IMR-90 (cell line): ENCODE measurements around the gene GPR107. TPM values are rescaled to one million over a fixed set of nuclear protein-coding genes. Genes with fewer than 3 reads are reported as not detected.

Source experiments
- ATAC-seq: fragments of 200-7000 bp; cut with Tn5 transposase; 2 replicates; pipeline ENCODE4 v1.9.1; 2020; ENCODE audit warnings: low read depth, mild to moderate bottlenecking, moderate library complexity
- BruUV-seq: library from RNA; stranded (reverse); fragments of 400-500 nt; replicated peaks from 2 replicates; lab custom pipeline; 2021; lab: Mats Ljungman, UMichigan
- CTCF ChIA-PET: fragments of 300-600 bp; formaldehyde crosslinking; extraction: SDS; loops from one replicate; lab custom pipeline; 2021; ENCODE audit warnings: antibody characterized with exemption; lab: Yijun Ruan, JAX
- POLR2A ChIA-PET: fragments of 300-600 bp; sonication (Branson Sonifier 250); formaldehyde crosslinking; loops from one replicate; lab custom pipeline; 2022; ENCODE audit warnings: antibody characterized with exemption; ENCODE audit not compliant: unreplicated experiment; lab: Charles Lee
- DNase-seq: peaks from one replicate; pipeline ENCODE4 v3.0.0; 2013
- H2AFZ ChIP-seq: replicated peaks from 2 replicates; pipeline ENCODE3; 2013; ENCODE audit warnings: low read length, mild to moderate bottlenecking; ENCODE audit not compliant: poor library complexity
- H2AK5ac ChIP-seq: 2 replicates; pipeline ENCODE4 v1.6.1; 2013; ENCODE audit warnings: low read depth, low read length, inconsistent platforms
- H2AK9ac ChIP-seq: replicated peaks from 2 replicates; pipeline ENCODE3; 2013; ENCODE audit warnings: mild to moderate bottlenecking, low read depth, low read length, moderate library complexity; ENCODE audit not compliant: poor library complexity
- H2BK120ac ChIP-seq: 2 replicates; pipeline ENCODE4 v1.6.1; 2013; ENCODE audit warnings: low read depth, low read length, inconsistent platforms
- H2BK15ac ChIP-seq: 3 replicates; pipeline ENCODE4 v1.6.1; 2013; ENCODE audit warnings: low read depth, low read length, inconsistent platforms
- H2BK20ac ChIP-seq: 2 replicates; pipeline ENCODE4 v1.6.1; 2013; ENCODE audit warnings: low read depth, mild to moderate bottlenecking, inconsistent platforms, low read length, moderate library complexity
- H2BK5ac ChIP-seq: 2 replicates; pipeline ENCODE4 v1.6.1; 2013; ENCODE audit warnings: mild to moderate bottlenecking, low read depth, low read length, inconsistent platforms; ENCODE audit not compliant: poor library complexity, severe bottlenecking
- H3K14ac ChIP-seq: replicated peaks from 2 replicates; pipeline ENCODE4 v1.6.1; 2013; ENCODE audit warnings: low read depth, low read length, inconsistent platforms
- H3K18ac ChIP-seq: 2 replicates; pipeline ENCODE4 v1.6.1; 2013; ENCODE audit warnings: low read depth, low read length, control low read depth
- H3K23ac ChIP-seq: 2 replicates; pipeline ENCODE4 v1.6.1; 2013; ENCODE audit warnings: low read depth, low read length, inconsistent platforms
- H3K27ac ChIP-seq: 2 replicates; pipeline ENCODE4 v1.5.1; 2013; ENCODE audit warnings: mild to moderate bottlenecking, control low read depth, low read length; ENCODE audit not compliant: insufficient read depth
- H3K27me3 ChIP-seq: 2 replicates; pipeline ENCODE4 v1.6.1; 2013; ENCODE audit warnings: low read length; ENCODE audit not compliant: control insufficient read depth, insufficient read depth
- H3K36me3 ChIP-seq: 2 replicates; pipeline ENCODE4 v1.6.1; 2013; ENCODE audit warnings: low read length, mixed read lengths; ENCODE audit not compliant: control insufficient read depth, insufficient read depth
- H3K4ac ChIP-seq: 2 replicates; pipeline ENCODE4 v1.6.1; 2013; ENCODE audit warnings: low read depth, low read length, inconsistent platforms
- H3K4me1 ChIP-seq: 2 replicates; pipeline ENCODE4 v1.6.1; 2013; ENCODE audit warnings: low read length, mixed read lengths; ENCODE audit not compliant: control insufficient read depth, insufficient read depth
- H3K4me2 ChIP-seq: 2 replicates; pipeline ENCODE4 v1.6.1; 2013; ENCODE audit warnings: low read depth, mild to moderate bottlenecking, control low read depth, low read length, moderate library complexity
- H3K4me3 ChIP-seq: 2 replicates; pipeline ENCODE4 v1.5.1; 2013; ENCODE audit warnings: low read depth, mild to moderate bottlenecking, control low read depth, low read length, moderate library complexity; ENCODE audit not compliant: insufficient read depth
- H3K56ac ChIP-seq: 2 replicates; pipeline ENCODE4 v1.6.1; 2013; ENCODE audit warnings: low read length, inconsistent platforms; ENCODE audit not compliant: insufficient read depth; ENCODE audit errors: extremely low read depth
- H3K79me1 ChIP-seq, 2 experiments: 2 replicates each; pipeline ENCODE4 v1.6.1; 2013; ENCODE audit warnings: low read length in 2 of 2, inconsistent platforms in 1 of 2, low read depth in 1 of 2
- H3K9ac ChIP-seq: 2 replicates; pipeline ENCODE4 v1.6.1; 2013; ENCODE audit warnings: low read depth, low read length, control low read depth
- H3K9me1 ChIP-seq: 2 replicates; pipeline ENCODE4 v1.6.1; 2013; ENCODE audit warnings: low read length, inconsistent platforms; ENCODE audit not compliant: insufficient read depth
- H3K9me3 ChIP-seq: 2 replicates; pipeline ENCODE4 v1.6.1; 2013; ENCODE audit warnings: low read length; ENCODE audit not compliant: control insufficient read depth, insufficient read depth
- H4K20me1 ChIP-seq: 2 replicates; pipeline ENCODE4 v1.6.1; 2013; ENCODE audit warnings: low read length, inconsistent platforms; ENCODE audit not compliant: insufficient read depth
- H4K5ac ChIP-seq: 2 replicates; pipeline ENCODE4 v1.6.1; 2013; ENCODE audit warnings: mild to moderate bottlenecking, low read depth, low read length, control low read depth
- H4K8ac ChIP-seq, 2 experiments: 2 replicates each; pipeline ENCODE4 v1.6.1; 2013; ENCODE audit warnings: low read depth in 2 of 2, low read length in 2 of 2, control low read depth in 1 of 2, inconsistent platforms in 1 of 2
- H4K91ac ChIP-seq: 2 replicates; pipeline ENCODE4 v1.6.1; 2013; ENCODE audit warnings: low read depth, low read length, inconsistent platforms; ENCODE audit not compliant: insufficient read depth
- BHLHE40 ChIP-seq: fragments of 150-350 bp; IDR thresholded peaks from 2 replicates; pipeline ENCODE4 v1.6.1; 2016; ENCODE audit warnings: mild to moderate bottlenecking, low read depth, low read length
- CHD1 ChIP-seq: IDR thresholded peaks from 2 replicates; pipeline ENCODE4 v1.6.1; 2012; ENCODE audit warnings: low read depth, low read length, improper control_type of control experiment
- MAZ ChIP-seq: IDR thresholded peaks from 2 replicates; pipeline ENCODE4 v1.6.1; 2012; ENCODE audit warnings: low read depth, mild to moderate bottlenecking, low read length, improper control_type of control experiment, moderate library complexity, borderline replicate concordance
- MXI1 ChIP-seq: IDR thresholded peaks from 2 replicates; pipeline ENCODE4 v1.6.1; 2012; ENCODE audit warnings: low read depth, mild to moderate bottlenecking, low read length, moderate library complexity, borderline replicate concordance
- POLR2A ChIP-seq: IDR thresholded peaks from 2 replicates; pipeline ENCODE4 v1.6.1; 2012; ENCODE audit warnings: mild to moderate bottlenecking, low read depth, low read length
- RAD21 ChIP-seq: IDR thresholded peaks from 2 replicates; pipeline ENCODE4 v1.6.1; 2012; ENCODE audit warnings: low read length, improper control_type of control experiment
- RCOR1 ChIP-seq: IDR thresholded peaks from 2 replicates; pipeline ENCODE4 v1.6.1; 2012; ENCODE audit warnings: mild to moderate bottlenecking, low read length, improper control_type of control experiment; ENCODE audit not compliant: insufficient replicate concordance
- RFX5 ChIP-seq: IDR thresholded peaks from 2 replicates; pipeline ENCODE4 v1.8.0; 2012; ENCODE audit warnings: low read depth, mild to moderate bottlenecking, low read length, moderate library complexity
- SMC3 ChIP-seq: fragments of 150-350 bp; IDR thresholded peaks from 2 replicates; pipeline ENCODE4 v1.6.1; 2016; ENCODE audit warnings: low read depth, mild to moderate bottlenecking, antibody characterized with exemption, low read length, moderate library complexity
- WGBS, 2 experiments: methylation state at CpG; one replicate each; pipeline versions ENCODE4 v1.1.5 to v1.1.7; 2013; ENCODE audit warnings: missing lambda C conversion rate in 2 of 2; ENCODE audit not compliant: insufficient read length in 1 of 2; ENCODE audit errors: extremely low coverage in 2 of 2; 5-methylcytosine and 5-hydroxymethylcytosine counted together
- dilution Hi-C: fragments of 300-500 bp; cut with HindIII; formaldehyde crosslinking; loops from one replicate; pipeline ENCODE4 v1.14.3; 2018; ENCODE audit warnings: low sequenced_read_pairs; ENCODE audit not compliant: unreplicated experiment
- in situ Hi-C: fragments of 300-500 bp; cut with MboI; formaldehyde crosslinking; loops from 3 replicates; pipeline ENCODE4 v1.14.3; 2019; ENCODE audit warnings: low sequenced_read_pairs, inconsistent platforms, mixed read lengths
- intact Hi-C: fragments of 100-400 bp; cut with micrococcal nuclease; formaldehyde crosslinking; loops from 2 replicates; pipeline ENCODE4 v1.10.0; 2022
- polyA plus RNA-seq, 3 experiments: library from polyadenylated mRNA; depleted of rRNA; stranded (reverse); fragments of >200 nt; gene quantifications; 2 replicates each; pipeline ENCODE4 v1.2.3, GENCODE V29; 2012; ENCODE audit warnings: low replicate concordance in 1 of 3
- total RNA-seq: library from RNA; depleted of rRNA; stranded (reverse); fragments of >200 nt; gene quantifications from 2 replicates; pipeline ENCODE4 v1.2.3, GENCODE V29; 2012
- TF ChIP-seq, protein P1 (sequence below): conservative IDR thresholded peaks from 2 replicates; pipeline ENCODE4 v1.5.1; 2012; ENCODE audit warnings: mild to moderate bottlenecking, low read depth, low read length, improper control_type of control experiment
- TF ChIP-seq, protein P2 (sequence below): fragments of 150-350 bp; IDR thresholded peaks from 2 replicates; pipeline ENCODE4 v1.6.1; 2017; ENCODE audit warnings: mild to moderate bottlenecking, antibody characterized with exemption, low read length, low read depth
- TF ChIP-seq, protein P3 (sequence below): fragments of 150-350 bp; IDR thresholded peaks from 2 replicates; pipeline ENCODE4 v1.6.1; 2016; ENCODE audit warnings: low read depth, mild to moderate bottlenecking, low read length, moderate library complexity, borderline replicate concordance

Gene GPR107
- total and polyA plus RNA-seq, 2 of the 4 experiments (the other 2 are of a cell fraction), result 16.7 to 21.6 TPM

- Histone ChIP-seq H3K4me2 (no peak overlapping the region), H3K36me3 (peaks cover 14% of the 10 kb centered on the region), H2BK5ac (no peak overlapping the region), H2AK9ac (no peak overlapping the region), H2BK120ac (no peak overlapping the region), H3K9me1 (peaks cover 24% of the 10 kb centered on the region), H3K27me3 (no peaks in the 10 kb centered on the region), H4K8ac (no peak overlapping the region), H3K79me1 (peaks cover 24 to 76% of the 10 kb centered on the region in 2 experiments), H2AFZ (peak overlapping the region; percentile 35), H3K4me1 (peaks cover 11% of the 10 kb centered on the region), H3K23ac (no peak overlapping the region), H3K56ac (no peak overlapping the region), H2AK5ac (no peak overlapping the region), H3K18ac (no peak overlapping the region), H2BK15ac (no peak overlapping the region), H3K27ac (no peak overlapping the region), H3K14ac (no peak overlapping the region), H4K91ac (no peak overlapping the region), H3K9ac (no peak overlapping the region), H4K5ac (no peak overlapping the region), H2BK20ac (no peak overlapping the region), H3K4ac (no peak overlapping the region), H3K9me3 (no peaks in the 10 kb centered on the region), H4K20me1 (peaks cover 66% of the 10 kb centered on the region), H3K4me3 (no peak overlapping the region)
- BruUV-seq, result no TSS peak
- in situ Hi-C loops (no loop called here), intact Hi-C loops (no loop called here), dilution Hi-C loops (no loop called here)
- ChIA-PET POLR2A (no interaction called here), CTCF (no interaction called here)
- no peak for DNase-seq
- WGBS, 2 experiments, result 100% methylated on average over 1 of the region's 6 CpGs; no CpG with 5 or more reads in 1 of the 2 experiments
- TF ChIP-seq POLR2A (no peak), CHD1 (no peak), BHLHE40 (no peak), RFX5 (no peak), MAZ (no peak), SMC3 (no peak), RCOR1 (no peak), RAD21 (no peak), MXI1 (no peak)
- TF ChIP-seq, protein P1, sequence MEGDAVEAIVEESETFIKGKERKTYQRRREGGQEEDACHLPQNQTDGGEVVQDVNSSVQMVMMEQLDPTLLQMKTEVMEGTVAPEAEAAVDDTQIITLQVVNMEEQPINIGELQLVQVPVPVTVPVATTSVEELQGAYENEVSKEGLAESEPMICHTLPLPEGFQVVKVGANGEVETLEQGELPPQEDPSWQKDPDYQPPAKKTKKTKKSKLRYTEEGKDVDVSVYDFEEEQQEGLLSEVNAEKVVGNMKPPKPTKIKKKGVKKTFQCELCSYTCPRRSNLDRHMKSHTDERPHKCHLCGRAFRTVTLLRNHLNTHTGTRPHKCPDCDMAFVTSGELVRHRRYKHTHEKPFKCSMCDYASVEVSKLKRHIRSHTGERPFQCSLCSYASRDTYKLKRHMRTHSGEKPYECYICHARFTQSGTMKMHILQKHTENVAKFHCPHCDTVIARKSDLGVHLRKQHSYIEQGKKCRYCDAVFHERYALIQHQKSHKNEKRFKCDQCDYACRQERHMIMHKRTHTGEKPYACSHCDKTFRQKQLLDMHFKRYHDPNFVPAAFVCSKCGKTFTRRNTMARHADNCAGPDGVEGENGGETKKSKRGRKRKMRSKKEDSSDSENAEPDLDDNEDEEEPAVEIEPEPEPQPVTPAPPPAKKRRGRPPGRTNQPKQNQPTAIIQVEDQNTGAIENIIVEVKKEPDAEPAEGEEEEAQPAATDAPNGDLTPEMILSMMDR, result no peak
- TF ChIP-seq, protein P2, sequence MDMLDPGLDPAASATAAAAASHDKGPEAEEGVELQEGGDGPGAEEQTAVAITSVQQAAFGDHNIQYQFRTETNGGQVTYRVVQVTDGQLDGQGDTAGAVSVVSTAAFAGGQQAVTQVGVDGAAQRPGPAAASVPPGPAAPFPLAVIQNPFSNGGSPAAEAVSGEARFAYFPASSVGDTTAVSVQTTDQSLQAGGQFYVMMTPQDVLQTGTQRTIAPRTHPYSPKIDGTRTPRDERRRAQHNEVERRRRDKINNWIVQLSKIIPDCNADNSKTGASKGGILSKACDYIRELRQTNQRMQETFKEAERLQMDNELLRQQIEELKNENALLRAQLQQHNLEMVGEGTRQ, result no peak
- TF ChIP-seq, protein P3, sequence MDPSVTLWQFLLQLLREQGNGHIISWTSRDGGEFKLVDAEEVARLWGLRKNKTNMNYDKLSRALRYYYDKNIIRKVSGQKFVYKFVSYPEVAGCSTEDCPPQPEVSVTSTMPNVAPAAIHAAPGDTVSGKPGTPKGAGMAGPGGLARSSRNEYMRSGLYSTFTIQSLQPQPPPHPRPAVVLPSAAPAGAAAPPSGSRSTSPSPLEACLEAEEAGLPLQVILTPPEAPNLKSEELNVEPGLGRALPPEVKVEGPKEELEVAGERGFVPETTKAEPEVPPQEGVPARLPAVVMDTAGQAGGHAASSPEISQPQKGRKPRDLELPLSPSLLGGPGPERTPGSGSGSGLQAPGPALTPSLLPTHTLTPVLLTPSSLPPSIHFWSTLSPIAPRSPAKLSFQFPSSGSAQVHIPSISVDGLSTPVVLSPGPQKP, result no peak
- ATAC-seq, result no peak
Observed at GRCh38 chr9:130176760-130177159, 123.1 kb downstream of the GPR107 start.
